Smooth muscle cell (in vitro differentiated cells): Measurements from ENCODE around the gene ZMYM2. TPM values are rescaled to one million over a fixed set of nuclear protein-coding genes. Genes with fewer than 3 reads are reported as not detected.

Experiments used
- DNase-seq: peaks from one replicate; lab custom pipeline; 2025; ENCODE audit not compliant: unreplicated experiment; lab: John Stamatoyannopoulos, UW
- H2AFZ ChIP-seq: fragments of 200-600 bp; sonication (generic); 2 replicates; pipeline ENCODE4 v1.6.0; 2016; ENCODE audit warnings: antibody characterized with exemption, low read depth, mild to moderate bottlenecking
- H3F3A ChIP-seq: fragments of 200-600 bp; sonication (generic); 2 replicates; pipeline ENCODE4 v1.6.0; 2017; ENCODE audit warnings: antibody characterized with exemption, low read depth
- H3K27ac ChIP-seq: fragments of 200-600 bp; sonication (generic); 2 replicates; pipeline ENCODE4 v1.5.1; 2016; ENCODE audit warnings: low read depth, mild to moderate bottlenecking
- H3K27me3 ChIP-seq: fragments of 200-600 bp; sonication (generic); 2 replicates; pipeline ENCODE4 v1.6.1; 2016; ENCODE audit warnings: low read depth, mild to moderate bottlenecking
- H3K36me3 ChIP-seq: fragments of 200-600 bp; sonication (generic); 2 replicates; pipeline ENCODE4 v1.5.1; 2016; ENCODE audit warnings: low read depth
- H3K4me1 ChIP-seq: fragments of 200-600 bp; sonication (generic); 2 replicates; pipeline ENCODE4 v1.5.1; 2016; ENCODE audit warnings: low read depth
- H3K4me2 ChIP-seq: fragments of 200-600 bp; sonication (generic); 2 replicates; pipeline ENCODE4 v1.6.0; 2016; ENCODE audit warnings: mild to moderate bottlenecking
- H3K4me3 ChIP-seq: fragments of 200-600 bp; sonication (generic); 2 replicates; pipeline ENCODE4 v1.5.1; 2016; ENCODE audit warnings: mild to moderate bottlenecking
- H3K79me2 ChIP-seq: fragments of 200-600 bp; sonication (generic); 2 replicates; pipeline ENCODE4 v1.6.0; 2016; ENCODE audit warnings: low read depth, mild to moderate bottlenecking
- H3K9ac ChIP-seq: fragments of 200-600 bp; sonication (generic); 2 replicates; pipeline ENCODE4 v1.6.0; 2016; ENCODE audit warnings: low read depth
- H3K9me3 ChIP-seq: fragments of 200-600 bp; sonication (generic); replicated peaks from 2 replicates; pipeline ENCODE4 v1.5.1; 2016; ENCODE audit warnings: low read depth
- H4K20me1 ChIP-seq: fragments of 200-600 bp; sonication (generic); 2 replicates; pipeline ENCODE4 v1.6.0; 2016; ENCODE audit warnings: low read depth
- CTCF ChIP-seq: fragments of 200-600 bp; sonication (generic); IDR thresholded peaks from 2 replicates; pipeline ENCODE4 v1.5.1; 2017; ENCODE audit warnings: borderline replicate concordance, mild to moderate bottlenecking, antibody characterized with exemption; ENCODE audit not compliant: insufficient read depth, poor library complexity, severe bottlenecking
- WGBS: methylation state at CpG from one replicate; pipeline ENCODE4 v1.1.7; 2016; ENCODE audit warnings: low lambda C conversion rate; 5-methylcytosine and 5-hydroxymethylcytosine counted together
- polyA plus RNA-seq: library from polyadenylated mRNA; unstranded; fragments of >200 nt; fragmentation: Nextera tagmentation; extraction: Ambion mirVana; gene quantifications from 2 replicates; pipeline ENCODE4 v1.2.1, GENCODE V29; 2016
- total RNA-seq: library from RNA; depleted of rRNA; stranded (reverse); fragments of >200 nt; gene quantifications from 2 replicates; pipeline ENCODE4 v1.2.3, GENCODE V29; 2014

ZMYM2 gene
- total and polyA plus RNA-seq, 2 experiments from 2014 or later, result 29.9 to 107 TPM

GRCh38 chr13:20045950-20046548 lies 87.5 kb downstream of the ZMYM2 start:
- Histone ChIP-seq H3K79me2 (peaks cover 28% of the 10 kb centered on the region), H2AFZ (no peak overlapping the region), H3K27me3 (no peaks in the 10 kb centered on the region), H3K36me3 (no peaks in the 10 kb centered on the region), H3F3A (peaks cover 3% of the 10 kb centered on the region), H4K20me1 (peaks cover 94% of the 10 kb centered on the region), H3K4me2 (no peak overlapping the region), H3K27ac (no peak overlapping the region), H3K4me1 (no peaks in the 10 kb centered on the region), H3K4me3 (no peak overlapping the region), H3K9ac (no peak overlapping the region), H3K9me3 (no peaks in the 10 kb centered on the region)
- no peak for TF ChIP-seq CTCF
- WGBS, result 95% methylated on average over 2 of the region's 2 CpGs
- DNase-seq, result no peak

- H2AFZ ChIP-seq, result no peak overlapping the region
- H3K4me2 ChIP-seq, result no peak overlapping the region
- H3K4me3 ChIP-seq, result no peak overlapping the region
- H3K27ac ChIP-seq, result no peak overlapping the region
- H3K4me1 ChIP-seq, result no peaks in the 10 kb centered on the region
- H3F3A ChIP-seq, result peaks cover 4% of the 10 kb centered on the region
- no peak overlapping the region for H3K9ac ChIP-seq
- peaks cover 19% of the 10 kb centered on the region for H3K79me2 ChIP-seq
- H4K20me1 ChIP-seq, result peaks cover 86% of the 10 kb centered on the region
- DNase-seq, result no peak
- H3K9me3 ChIP-seq, result no peaks in the 10 kb centered on the region
- WGBS, result 79% methylated on average over 5 of the region's 5 CpGs
- no peaks in the 10 kb centered on the region for H3K27me3 ChIP-seq
- no peak for TF ChIP-seq CTCF
- H3K36me3 ChIP-seq, result peaks cover 9% of the 10 kb centered on the region
Observed at GRCh38 chr13:20049558-20050473, 91.3 kb downstream of the ZMYM2 start.

GRCh38 chr13:20051366-20051765 lies 92.8 kb downstream of the ZMYM2 start:
- Histone ChIP-seq H3K4me1 (no peaks in the 10 kb centered on the region), H4K20me1 (peaks cover 87% of the 10 kb centered on the region), H3K9ac (no peak overlapping the region), H3K4me2 (no peak overlapping the region), H2AFZ (no peak overlapping the region), H3F3A (peaks cover 4% of the 10 kb centered on the region), H3K79me2 (peaks cover 19% of the 10 kb centered on the region), H3K36me3 (peaks cover 19% of the 10 kb centered on the region), H3K4me3 (no peak overlapping the region), H3K27ac (no peak overlapping the region), H3K9me3 (no peaks in the 10 kb centered on the region), H3K27me3 (no peaks in the 10 kb centered on the region)
- TF ChIP-seq CTCF, result no peak
- WGBS, result 79% methylated on average over 6 of the region's 6 CpGs
- no peak for DNase-seq
